Urinary bladder (tissue), 4 donors: Measurements from ENCODE around the gene MTSS2. TPM values are rescaled to one million over a fixed set of nuclear protein-coding genes. Genes with fewer than 3 reads are reported as not detected.
"Not testable (repeated sequence)": the region's sequence is repeated elsewhere in the genome, so short reads cannot be mapped to it uniquely, and the experiment has no call there.

Source experiments
- DNase-seq: peaks from one replicate; pipeline ENCODE4 v3.0.0-alpha.2; 2015; ENCODE audit errors: extremely low spot score
- H3K27ac ChIP-seq: one replicate; pipeline ENCODE4 v1.5.1; 2013; ENCODE audit warnings: low read depth, mild to moderate bottlenecking, moderate library complexity
- H3K36me3 ChIP-seq: one replicate; pipeline ENCODE4 v1.6.1; 2013; ENCODE audit warnings: mild to moderate bottlenecking, moderate library complexity; ENCODE audit not compliant: insufficient read depth
- H3K4me1 ChIP-seq: one replicate; pipeline ENCODE4 v1.6.1; 2013; ENCODE audit warnings: mild to moderate bottlenecking, moderate library complexity; ENCODE audit not compliant: insufficient read depth
- H3K4me3 ChIP-seq: one replicate; pipeline ENCODE4 v1.5.1; 2013; ENCODE audit warnings: low read depth, low read length
- WGBS: extraction: QIAGEN DNeasy Blood & Tissue Kit; methylation state at CpG from one replicate; pipeline ENCODE4 v1.1.7; 2013; 5-methylcytosine and 5-hydroxymethylcytosine counted together
- polyA plus RNA-seq: library from polyadenylated mRNA; stranded (reverse); fragments of 200-250 nt; gene quantifications from one replicate; pipeline ENCODE4 v1.2.3, GENCODE V29; 2013
- total RNA-seq: library from RNA; depleted of rRNA; stranded (reverse); fragments of >200 nt; gene quantifications from one replicate; pipeline ENCODE4 v1.2.3, GENCODE V29; 2014
- donor health status: healthy with polysubstance abuse.
- donor health status: healthy.

MTSS2 gene
- total and polyA plus RNA-seq, 2 donors, result 29.3 to 82.0 TPM

- Histone ChIP-seq H3K4me3 (no peak overlapping the region), H3K4me1 (no peaks in the 10 kb centered on the region), H3K27ac (no peak overlapping the region), H3K36me3 (no peaks in the 10 kb centered on the region)
- no peak for DNase-seq
- WGBS, result 87% methylated on average over 15 of the region's 15 CpGs
Measured at GRCh38 chr16:70647441-70648359, 38.2 kb downstream of the MTSS2 start.

- H3K36me3 ChIP-seq, result no peaks in the 10 kb centered on the region
- H3K27ac ChIP-seq, result no peak within 1 kb of the TSS
- no peak within 1 kb of the TSS for H3K4me3 ChIP-seq
- DNase-seq, result no peak
- H3K4me1 ChIP-seq, result no peaks in the 10 kb centered on the region
- 81% methylated on average over 39 of the region's 39 CpGs for WGBS
Measured at GRCh38 chr16:70646260-70647241, 39.3 kb downstream of the MTSS2 start, which contains the start of gene IL34. TSS of gene IL34 (plus strand) at chr16:70646559. CDS start at chr16:70646948, 389 bp downstream.

- H3K27ac ChIP-seq, result no peak overlapping the region
- H3K4me3 ChIP-seq, result no peak overlapping the region
- 78% methylated on average over 10 of the region's 10 CpGs for WGBS
- no peak for DNase-seq
- H3K4me1 ChIP-seq, result no peaks in the 10 kb centered on the region
- no peaks in the 10 kb centered on the region for H3K36me3 ChIP-seq
Measured at GRCh38 chr16:70644763-70645597, 40.9 kb downstream of the MTSS2 start.

GRCh38 chr16:70643264-70643663 is 42.6 kb downstream of the MTSS2 start:
- not testable (repeated sequence) for H3K36me3 ChIP-seq, H3K4me1 ChIP-seq, DNase-seq, H3K27ac ChIP-seq, H3K4me3 ChIP-seq
- WGBS, result 85% methylated on average over 7 of the region's 7 CpGs

- DNase-seq, result no peak
- Histone ChIP-seq H3K4me3 (no peak overlapping the region), H3K27ac (no peak overlapping the region), H3K36me3 (no peaks in the 10 kb centered on the region), H3K4me1 (no peaks in the 10 kb centered on the region)
- WGBS, result 84% methylated on average over 1 of the region's 1 CpG
Measured at GRCh38 chr16:70642633-70643032, 43.2 kb downstream of the MTSS2 start.

- H3K4me3 ChIP-seq, result no peak overlapping the region
- H3K36me3 ChIP-seq, result no peaks in the 10 kb centered on the region
- no peak overlapping the region for H3K27ac ChIP-seq
- H3K4me1 ChIP-seq, result no peaks in the 10 kb centered on the region
- 47% methylated on average over 18 of the region's 18 CpGs for WGBS
- no peak for DNase-seq
Measured at GRCh38 chr16:70638814-70639792, 46.8 kb downstream of the MTSS2 start.

Other genes with a start within 250 kb of the MTSS2 start
- 30.5 TPM for gene ST3GAL2, start 247.0 kb downstream of the MTSS2 start, total RNA-seq
- 19.3 TPM for gene ST3GAL2, start 247.0 kb downstream of the MTSS2 start, polyA plus RNA-seq
- gene FCSK, start 231.5 kb downstream of the MTSS2 start, total RNA-seq, result 7.6 TPM
- 11.0 TPM for gene FCSK, start 231.5 kb downstream of the MTSS2 start, polyA plus RNA-seq
- 34.6 TPM for gene COG4, start 162.5 kb downstream of the MTSS2 start, total RNA-seq
- 47.8 TPM for gene COG4, start 162.5 kb downstream of the MTSS2 start, polyA plus RNA-seq
- 103 TPM for gene SF3B3, start 162.2 kb downstream of the MTSS2 start, total RNA-seq
- gene SF3B3, start 162.2 kb downstream of the MTSS2 start, polyA plus RNA-seq, result 103 TPM
- gene IL34, start 39.5 kb downstream of the MTSS2 start, total RNA-seq, result 10.6 TPM
- 2.8 TPM for gene IL34, start 39.5 kb downstream of the MTSS2 start, polyA plus RNA-seq
- 9.6 TPM for gene VAC14, start 115.1 kb upstream of the MTSS2 start, total RNA-seq
- gene VAC14, start 115.1 kb upstream of the MTSS2 start, polyA plus RNA-seq, result 31.4 TPM